ENCODE measurements around the gene SLC35F1.

The SLC35F1 gene

DNA sequence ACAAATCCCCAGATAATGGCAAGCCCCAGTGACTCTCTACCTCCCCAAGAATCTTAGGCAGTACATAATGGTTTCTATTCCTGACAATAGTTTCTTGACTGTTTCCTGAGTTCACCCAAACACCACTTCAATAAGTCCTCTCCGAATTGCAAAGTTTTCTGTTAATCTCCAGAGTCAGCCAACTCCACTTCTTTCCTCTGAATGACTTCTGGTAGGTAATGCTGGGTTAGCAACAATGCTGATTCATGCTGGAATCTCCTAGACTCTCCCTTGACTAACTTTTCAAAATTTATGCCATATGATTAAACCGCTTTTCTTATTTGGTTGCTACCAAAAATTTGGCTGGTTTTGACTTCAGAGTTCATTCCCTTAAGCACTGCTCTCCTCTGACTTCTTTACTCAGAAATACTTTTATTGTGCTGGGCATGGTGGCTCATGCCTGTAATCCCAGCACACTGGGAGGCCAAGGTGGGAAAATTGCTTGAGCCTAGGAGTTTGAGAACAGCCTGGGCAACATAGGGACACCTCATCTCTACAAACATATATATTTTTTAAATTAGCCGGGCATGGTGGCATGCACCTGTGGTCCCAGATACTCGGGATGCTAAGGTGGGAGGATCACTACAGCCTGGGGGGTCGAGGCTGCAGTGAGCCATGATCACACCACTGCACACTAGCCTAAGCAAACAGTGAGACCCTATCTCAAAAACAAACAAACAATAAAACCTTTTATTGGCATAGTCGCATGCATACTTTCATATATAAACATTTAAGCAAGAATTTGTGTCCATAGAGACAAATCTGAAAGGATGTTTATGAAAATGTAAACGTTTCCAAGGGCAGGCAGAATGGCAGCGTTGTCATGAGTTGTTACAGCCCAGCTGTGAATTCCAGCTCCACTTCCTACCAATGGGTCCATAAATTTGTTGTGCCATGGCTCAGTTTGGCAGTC lies 391.7 kb downstream of the SLC35F1 start:
- no peak overlapping the region for H3K4me3 ChIP-seq (ENCODE audit: low read length)
- no peak for DNase-seq (ENCODE audit: low read depth)
- TF ChIP-seq, protein P1, sequence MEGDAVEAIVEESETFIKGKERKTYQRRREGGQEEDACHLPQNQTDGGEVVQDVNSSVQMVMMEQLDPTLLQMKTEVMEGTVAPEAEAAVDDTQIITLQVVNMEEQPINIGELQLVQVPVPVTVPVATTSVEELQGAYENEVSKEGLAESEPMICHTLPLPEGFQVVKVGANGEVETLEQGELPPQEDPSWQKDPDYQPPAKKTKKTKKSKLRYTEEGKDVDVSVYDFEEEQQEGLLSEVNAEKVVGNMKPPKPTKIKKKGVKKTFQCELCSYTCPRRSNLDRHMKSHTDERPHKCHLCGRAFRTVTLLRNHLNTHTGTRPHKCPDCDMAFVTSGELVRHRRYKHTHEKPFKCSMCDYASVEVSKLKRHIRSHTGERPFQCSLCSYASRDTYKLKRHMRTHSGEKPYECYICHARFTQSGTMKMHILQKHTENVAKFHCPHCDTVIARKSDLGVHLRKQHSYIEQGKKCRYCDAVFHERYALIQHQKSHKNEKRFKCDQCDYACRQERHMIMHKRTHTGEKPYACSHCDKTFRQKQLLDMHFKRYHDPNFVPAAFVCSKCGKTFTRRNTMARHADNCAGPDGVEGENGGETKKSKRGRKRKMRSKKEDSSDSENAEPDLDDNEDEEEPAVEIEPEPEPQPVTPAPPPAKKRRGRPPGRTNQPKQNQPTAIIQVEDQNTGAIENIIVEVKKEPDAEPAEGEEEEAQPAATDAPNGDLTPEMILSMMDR (conservative IDR thresholded peaks at IDR 0.05; ENCODE audit: low read length), result no peak

DNA sequence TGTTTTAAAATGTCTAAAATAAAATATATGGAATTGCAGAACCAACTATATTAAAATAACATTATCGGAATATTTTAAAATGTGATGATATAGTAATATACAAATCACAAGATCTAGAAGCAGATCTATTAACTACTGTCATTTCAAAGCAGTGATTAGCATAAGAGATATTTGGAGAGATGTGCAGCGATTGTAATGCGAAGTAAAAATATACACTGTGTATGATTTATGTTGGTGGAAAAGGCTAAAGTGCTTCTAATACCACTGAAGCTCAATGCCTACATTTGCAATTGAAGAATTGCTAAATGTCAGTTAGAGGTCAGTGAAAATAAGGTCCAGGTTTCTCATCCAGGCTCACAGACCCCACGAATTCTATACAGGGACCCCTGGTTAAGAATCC lies 392.4 kb downstream of the SLC35F1 start:
- H3K4me3 ChIP-seq (ENCODE audit: low read length), result no peak overlapping the region
- DNase-seq (ENCODE audit: low read depth), result no peak
- TF ChIP-seq, protein P1 (conservative IDR thresholded peaks at IDR 0.05; ENCODE audit: low read length), result no peak

DNA sequence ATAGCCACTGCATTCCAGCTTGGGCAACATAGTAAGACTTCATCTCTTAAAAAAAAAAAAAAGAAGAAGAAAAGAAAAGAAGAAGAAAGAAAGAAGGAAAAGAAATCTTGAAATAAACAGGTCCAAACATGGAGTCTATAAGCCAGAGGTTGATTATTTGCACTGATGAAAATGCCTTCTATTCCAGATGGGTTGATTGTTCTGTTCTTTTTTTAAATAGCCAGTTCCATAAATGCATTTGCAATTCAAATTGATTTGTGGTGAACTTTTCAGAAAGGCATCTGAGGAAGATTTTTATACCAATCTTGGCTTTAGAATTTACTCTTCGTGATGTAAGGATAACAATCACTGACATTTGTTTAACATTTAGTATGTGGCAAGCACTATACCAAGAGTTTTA lies 397.3 kb downstream of the SLC35F1 start:
- no peak for DNase-seq (ENCODE audit: low read depth)

DNA sequence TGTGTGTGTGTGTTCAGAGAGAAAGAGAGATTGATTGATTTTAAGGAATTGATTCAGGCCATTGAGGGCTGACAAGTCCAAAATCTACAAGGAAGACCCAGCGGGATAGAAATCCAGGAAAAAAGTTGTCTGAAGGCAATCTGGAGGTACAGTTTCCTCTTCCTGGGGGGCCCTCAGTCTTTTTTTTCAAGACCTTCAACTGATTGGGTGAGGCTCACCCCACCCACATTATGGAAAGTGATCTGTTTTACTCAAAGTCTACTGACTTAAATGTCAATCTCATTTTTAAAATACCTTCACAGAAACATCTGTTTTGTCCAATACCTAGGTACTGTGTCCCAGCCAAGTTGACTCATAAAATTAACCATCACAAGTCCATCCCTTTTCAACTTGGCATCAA lies 398.0 kb downstream of the SLC35F1 start:
- no peak overlapping the region for H3K4me3 ChIP-seq (ENCODE audit: low read length)
- TF ChIP-seq, protein P1 (conservative IDR thresholded peaks at IDR 0.05; ENCODE audit: low read length), result no peak
- DNase-seq (ENCODE audit: low read depth), result no peak

More for the DNA sequence above, 397.3 kb downstream of the SLC35F1 start:
- TF ChIP-seq, protein P1 (conservative IDR thresholded peaks at IDR 0.05; ENCODE audit: low read length), result no peak
- H3K4me3 ChIP-seq (ENCODE audit: low read length), result no peak overlapping the region

DNA sequence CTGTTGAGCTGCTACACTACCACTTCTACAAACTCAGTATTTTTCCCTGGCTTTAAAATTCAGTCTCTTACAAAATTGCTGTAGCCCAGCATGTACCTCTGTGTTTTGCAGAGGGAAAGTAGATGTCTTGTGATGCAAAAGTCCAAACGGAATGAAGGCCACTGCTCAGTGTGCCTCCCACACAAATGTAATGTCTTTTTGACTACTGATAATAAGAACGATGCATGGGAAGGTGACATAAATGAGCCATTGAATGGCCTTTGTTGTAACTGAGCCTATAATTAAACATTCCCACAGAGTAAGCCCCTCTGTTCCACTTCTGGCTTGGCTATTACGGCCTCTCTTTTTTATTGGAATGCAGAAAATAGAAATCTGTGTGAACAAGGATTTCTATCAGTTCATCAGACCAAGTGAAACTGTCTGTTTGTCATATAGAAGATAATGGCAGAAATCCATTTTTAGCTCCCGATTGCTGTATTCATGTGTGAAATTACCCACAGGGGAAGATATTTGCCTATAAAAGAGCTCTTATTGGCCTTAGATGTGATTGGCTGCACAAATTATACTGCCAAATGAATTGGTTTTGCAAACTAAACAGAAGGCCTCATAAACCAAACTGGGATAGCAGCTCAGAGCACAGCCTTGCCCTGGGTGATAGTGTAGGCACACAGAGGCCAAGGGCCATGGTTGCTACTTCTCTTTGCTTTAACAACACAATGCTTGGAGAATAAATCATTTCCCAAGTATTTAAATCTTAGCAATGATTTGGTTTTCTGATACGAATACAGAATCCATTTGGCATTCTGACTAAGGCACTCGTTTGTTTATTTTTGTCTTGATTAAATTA lies 399.6 kb downstream of the SLC35F1 start:
- DNase-seq (ENCODE audit: low read depth), result no peak
- H3K4me3 ChIP-seq (ENCODE audit: low read length), result no peak overlapping the region
- TF ChIP-seq, protein P1 (conservative IDR thresholded peaks at IDR 0.05; ENCODE audit: low read length), result no peak

DNA sequence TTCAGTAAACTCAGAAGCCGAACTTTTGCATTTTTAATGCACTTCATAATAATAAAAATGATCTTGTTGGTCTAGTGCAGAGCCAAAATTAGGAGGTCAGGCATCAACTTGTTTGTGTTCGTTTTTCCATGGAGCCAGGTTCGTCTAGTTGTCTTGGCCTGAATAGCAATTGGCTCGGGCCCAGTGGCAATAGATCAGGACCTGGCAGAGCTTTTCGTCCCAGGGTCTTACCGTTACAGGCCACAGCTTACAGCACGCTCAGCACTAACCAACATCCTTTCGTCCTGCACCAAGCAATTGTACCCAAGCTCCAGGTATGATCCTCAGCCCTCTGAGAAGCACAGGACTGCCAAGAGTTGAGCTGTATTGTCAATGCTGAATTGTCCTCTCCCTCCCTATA lies 400.5 kb downstream of the SLC35F1 start:
- TF ChIP-seq, protein P1 (conservative IDR thresholded peaks at IDR 0.05; ENCODE audit: low read length), result no peak
- DNase-seq (ENCODE audit: low read depth), result no peak
- no peak overlapping the region for H3K4me3 ChIP-seq (ENCODE audit: low read length)

Data from AG10803 (cell line).